HEK293 (cell line): ENCODE results near the gene DSN1.

Experiments used
- CTCF ChIA-PET: fragments of 350-600 bp; formaldehyde crosslinking; extraction: SDS; loops from one replicate; lab custom pipeline; 2021; ENCODE audit warnings: antibody characterized with exemption; lab: Yijun Ruan, JAX
- POLR2A ChIA-PET: fragments of 300-600 bp; formaldehyde crosslinking; extraction: SDS; loops from one replicate; lab custom pipeline; 2020; ENCODE audit warnings: antibody characterized with exemption, inconsistent platforms; lab: Yijun Ruan, JAX
- H3K27ac ChIP-seq: fragments of 200-500 bp; sonication (Bioruptor generic); 2 replicates; pipeline ENCODE4 v1.5.1; 2014; ENCODE audit warnings: low read depth, low read length, control low read depth, inconsistent platforms; ENCODE audit errors: extremely low read depth
- H3K36me3 ChIP-seq, 2 experiments: fragments of 200-500 bp in 1 of 2; sonication (Bioruptor generic) in 1 of 2; 1 replicate in 1 of 2; 2 replicates in 1 of 2; pipeline ENCODE4 v1.5.1; 2014 to 2017; ENCODE audit warnings: inconsistent platforms in 2 of 2, low read length in 2 of 2; ENCODE audit not compliant: control insufficient read depth in 2 of 2, insufficient read depth in 1 of 2
- H3K4me1 ChIP-seq: fragments of 200-500 bp; sonication (Bioruptor generic); 2 replicates; pipeline ENCODE4 v1.5.1; 2014; ENCODE audit warnings: mild to moderate bottlenecking, low read length, inconsistent platforms; ENCODE audit not compliant: control insufficient read depth, insufficient read depth
- H3K4me3 ChIP-seq: 2 replicates; pipeline ENCODE4 v1.5.1; 2011; ENCODE audit warnings: low read depth, mild to moderate bottlenecking, control low read depth, low read length, moderate library complexity
- H3K9me3 ChIP-seq: fragments of 200-500 bp; sonication (Bioruptor generic); 2 replicates; pipeline ENCODE4 v1.5.1; 2014; ENCODE audit warnings: low read depth, low read length, inconsistent platforms; ENCODE audit not compliant: control insufficient read depth, insufficient read depth
- GLIS2 ChIP-seq: fragments of 450-650 bp; formaldehyde crosslinking; IDR thresholded peaks from 2 replicates; pipeline ENCODE4 v1.5.1; 2016; ENCODE audit warnings: missing biosample characterization, missing genetic modification characterization
- RBAK ChIP-seq: fragments of 450-650 bp; formaldehyde crosslinking; IDR thresholded peaks from 2 replicates; pipeline ENCODE4 v1.5.1; 2016; ENCODE audit warnings: missing biosample characterization, missing genetic modification characterization
- SCRT1 ChIP-seq: fragments of 450-650 bp; formaldehyde crosslinking; IDR thresholded peaks from 2 replicates; pipeline ENCODE4 v1.5.1; 2016; ENCODE audit warnings: missing biosample characterization, missing genetic modification characterization, borderline replicate concordance
- ZNF112 ChIP-seq: fragments of 450-650 bp; formaldehyde crosslinking; IDR thresholded peaks from 2 replicates; pipeline ENCODE4 v1.5.0; 2017; ENCODE audit warnings: missing biosample characterization, missing genetic modification characterization
- ZNF146 ChIP-seq: fragments of 450-650 bp; formaldehyde crosslinking; IDR thresholded peaks from 2 replicates; pipeline ENCODE4 v1.5.1; 2016; ENCODE audit warnings: missing biosample characterization, missing genetic modification characterization
- ZNF223 ChIP-seq: fragments of 450-650 bp; formaldehyde crosslinking; IDR thresholded peaks from 2 replicates; pipeline ENCODE4 v1.5.1; 2016; ENCODE audit warnings: missing biosample characterization, missing genetic modification characterization
- ZNF311 ChIP-seq: fragments of 450-650 bp; formaldehyde crosslinking; IDR thresholded peaks from 2 replicates; pipeline ENCODE4 v1.5.1; 2017; ENCODE audit warnings: missing biosample characterization, missing genetic modification characterization, borderline replicate concordance
- ZNF658 ChIP-seq: fragments of 450-650 bp; formaldehyde crosslinking; IDR thresholded peaks from 2 replicates; pipeline ENCODE4; 2016; ENCODE audit warnings: missing biosample characterization, missing genetic modification characterization
- TF ChIP-seq, protein P1 (sequence below): fragments of 450-650 bp; formaldehyde crosslinking; IDR thresholded peaks from 2 replicates; pipeline ENCODE4 v1.5.1; 2016; ENCODE audit warnings: missing biosample characterization, missing genetic modification characterization
- TF ChIP-seq, protein P2 (sequence below): fragments of 450-650 bp; formaldehyde crosslinking; IDR thresholded peaks from 2 replicates; pipeline ENCODE4 v1.5.1; 2016; ENCODE audit warnings: missing biosample characterization, missing genetic modification characterization
- TF ChIP-seq, protein P3 (sequence below): fragments of 450-650 bp; formaldehyde crosslinking; IDR thresholded peaks from 2 replicates; pipeline ENCODE4 v1.5.1; 2017; ENCODE audit warnings: missing biosample characterization, missing genetic modification characterization
- TF ChIP-seq, protein P4 (sequence below): fragments of 450-650 bp; formaldehyde crosslinking; IDR thresholded peaks from 2 replicates; pipeline ENCODE4 v1.5.1; 2017; ENCODE audit warnings: missing biosample characterization, mild to moderate bottlenecking, missing genetic modification characterization, moderate library complexity
- TF ChIP-seq, protein P5 (sequence below): fragments of 450-650 bp; IDR thresholded peaks from 2 replicates; pipeline ENCODE4 v1.5.1; 2018; ENCODE audit warnings: missing biosample characterization, mild to moderate bottlenecking, missing genetic modification characterization
- TF ChIP-seq, protein P6 (sequence below): fragments of 450-650 bp; formaldehyde crosslinking; IDR thresholded peaks from 2 replicates; pipeline ENCODE4 v1.5.1; 2017; ENCODE audit warnings: missing biosample characterization, missing genetic modification characterization

The DSN1 gene

DNA sequence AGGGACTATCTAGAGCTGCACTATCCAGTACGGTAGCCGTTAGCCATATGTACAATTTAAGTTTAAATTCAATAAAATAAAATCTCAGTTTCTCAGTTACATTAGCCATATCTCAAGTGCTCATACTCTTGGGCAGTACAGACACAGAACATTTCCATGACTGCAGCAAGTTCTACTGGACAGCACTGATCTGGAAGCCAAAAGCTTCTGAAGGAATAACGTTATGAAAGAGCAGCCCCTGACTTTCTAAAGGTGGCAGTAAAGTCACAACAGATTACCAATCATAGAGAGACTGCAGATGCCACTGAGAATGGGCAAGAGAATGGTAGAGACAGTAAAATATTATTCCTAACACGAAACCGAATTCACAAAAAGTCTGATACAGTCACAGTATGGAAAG is 64.4 kb downstream of the DSN1 start (continued):
- no peak for TF ChIP-seq SCRT1 (tag by site-specific recombination)

DNA sequence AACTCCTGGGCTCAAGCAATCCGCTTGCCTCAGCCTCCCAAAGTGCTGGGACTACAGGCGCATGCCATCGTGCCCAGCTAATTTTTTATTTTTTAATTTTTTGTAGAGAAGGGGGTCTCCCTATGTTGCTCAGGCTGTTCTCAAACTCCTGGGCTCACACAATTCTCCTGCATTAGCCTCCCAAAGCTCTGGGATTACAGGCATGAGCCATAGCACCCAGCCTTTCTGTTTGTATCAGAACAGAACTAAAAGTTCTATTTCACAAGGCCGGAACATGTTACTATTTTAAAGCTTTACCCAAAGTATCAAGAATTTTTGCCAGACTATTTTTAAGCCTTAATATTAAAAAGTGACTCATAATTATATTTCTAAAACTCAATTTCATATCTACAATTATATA is 70.0 kb downstream of the DSN1 start:
- Histone ChIP-seq H3K4me3 (no peak overlapping the region), H3K36me3 (peaks cover 0 to 5% of the 10 kb centered on the region in 2 experiments; a peak in 2 of 3 replicates), H3K27ac (no peak overlapping the region), H3K9me3 (no peaks in the 10 kb centered on the region), H3K4me1 (no peaks in the 10 kb centered on the region)
- TF ChIP-seq ZNF223 (tag by site-specific recombination) (no peak), GLIS2 (tag by site-specific recombination) (no peak), ZNF311 (tag by site-specific recombination) (no peak), ZNF658 (tag by site-specific recombination) (no peak), ZNF146 (tag by site-specific recombination) (no peak), ZNF112 (tag by site-specific recombination) (no peak), RBAK (tag by site-specific recombination) (no peak)
- TF ChIP-seq, protein P1, sequence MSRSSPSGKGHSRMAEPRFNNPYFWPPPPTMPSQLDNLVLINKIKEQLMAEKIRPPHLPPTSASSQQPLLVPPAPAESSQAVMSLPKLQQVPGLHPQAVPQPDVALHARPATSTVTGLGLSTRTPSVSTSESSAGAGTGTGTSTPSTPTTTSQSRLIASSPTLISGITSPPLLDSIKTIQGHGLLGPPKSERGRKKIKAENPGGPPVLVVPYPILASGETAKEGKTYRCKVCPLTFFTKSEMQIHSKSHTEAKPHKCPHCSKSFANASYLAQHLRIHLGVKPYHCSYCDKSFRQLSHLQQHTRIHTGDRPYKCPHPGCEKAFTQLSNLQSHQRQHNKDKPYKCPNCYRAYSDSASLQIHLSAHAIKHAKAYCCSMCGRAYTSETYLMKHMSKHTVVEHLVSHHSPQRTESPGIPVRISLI (tag by site-specific recombination): no peak
- TF ChIP-seq, protein P2, sequence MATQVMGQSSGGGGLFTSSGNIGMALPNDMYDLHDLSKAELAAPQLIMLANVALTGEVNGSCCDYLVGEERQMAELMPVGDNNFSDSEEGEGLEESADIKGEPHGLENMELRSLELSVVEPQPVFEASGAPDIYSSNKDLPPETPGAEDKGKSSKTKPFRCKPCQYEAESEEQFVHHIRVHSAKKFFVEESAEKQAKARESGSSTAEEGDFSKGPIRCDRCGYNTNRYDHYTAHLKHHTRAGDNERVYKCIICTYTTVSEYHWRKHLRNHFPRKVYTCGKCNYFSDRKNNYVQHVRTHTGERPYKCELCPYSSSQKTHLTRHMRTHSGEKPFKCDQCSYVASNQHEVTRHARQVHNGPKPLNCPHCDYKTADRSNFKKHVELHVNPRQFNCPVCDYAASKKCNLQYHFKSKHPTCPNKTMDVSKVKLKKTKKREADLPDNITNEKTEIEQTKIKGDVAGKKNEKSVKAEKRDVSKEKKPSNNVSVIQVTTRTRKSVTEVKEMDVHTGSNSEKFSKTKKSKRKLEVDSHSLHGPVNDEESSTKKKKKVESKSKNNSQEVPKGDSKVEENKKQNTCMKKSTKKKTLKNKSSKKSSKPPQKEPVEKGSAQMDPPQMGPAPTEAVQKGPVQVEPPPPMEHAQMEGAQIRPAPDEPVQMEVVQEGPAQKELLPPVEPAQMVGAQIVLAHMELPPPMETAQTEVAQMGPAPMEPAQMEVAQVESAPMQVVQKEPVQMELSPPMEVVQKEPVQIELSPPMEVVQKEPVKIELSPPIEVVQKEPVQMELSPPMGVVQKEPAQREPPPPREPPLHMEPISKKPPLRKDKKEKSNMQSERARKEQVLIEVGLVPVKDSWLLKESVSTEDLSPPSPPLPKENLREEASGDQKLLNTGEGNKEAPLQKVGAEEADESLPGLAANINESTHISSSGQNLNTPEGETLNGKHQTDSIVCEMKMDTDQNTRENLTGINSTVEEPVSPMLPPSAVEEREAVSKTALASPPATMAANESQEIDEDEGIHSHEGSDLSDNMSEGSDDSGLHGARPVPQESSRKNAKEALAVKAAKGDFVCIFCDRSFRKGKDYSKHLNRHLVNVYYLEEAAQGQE (tag by site-specific recombination): no peak
- TF ChIP-seq, protein P3, sequence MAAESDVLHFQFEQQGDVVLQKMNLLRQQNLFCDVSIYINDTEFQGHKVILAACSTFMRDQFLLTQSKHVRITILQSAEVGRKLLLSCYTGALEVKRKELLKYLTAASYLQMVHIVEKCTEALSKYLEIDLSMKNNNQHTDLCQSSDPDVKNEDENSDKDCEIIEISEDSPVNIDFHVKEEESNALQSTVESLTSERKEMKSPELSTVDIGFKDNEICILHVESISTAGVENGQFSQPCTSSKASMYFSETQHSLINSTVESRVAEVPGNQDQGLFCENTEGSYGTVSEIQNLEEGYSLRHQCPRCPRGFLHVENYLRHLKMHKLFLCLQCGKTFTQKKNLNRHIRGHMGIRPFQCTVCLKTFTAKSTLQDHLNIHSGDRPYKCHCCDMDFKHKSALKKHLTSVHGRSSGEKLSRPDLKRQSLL (tag by site-specific recombination): no peak
- TF ChIP-seq, protein P4, sequence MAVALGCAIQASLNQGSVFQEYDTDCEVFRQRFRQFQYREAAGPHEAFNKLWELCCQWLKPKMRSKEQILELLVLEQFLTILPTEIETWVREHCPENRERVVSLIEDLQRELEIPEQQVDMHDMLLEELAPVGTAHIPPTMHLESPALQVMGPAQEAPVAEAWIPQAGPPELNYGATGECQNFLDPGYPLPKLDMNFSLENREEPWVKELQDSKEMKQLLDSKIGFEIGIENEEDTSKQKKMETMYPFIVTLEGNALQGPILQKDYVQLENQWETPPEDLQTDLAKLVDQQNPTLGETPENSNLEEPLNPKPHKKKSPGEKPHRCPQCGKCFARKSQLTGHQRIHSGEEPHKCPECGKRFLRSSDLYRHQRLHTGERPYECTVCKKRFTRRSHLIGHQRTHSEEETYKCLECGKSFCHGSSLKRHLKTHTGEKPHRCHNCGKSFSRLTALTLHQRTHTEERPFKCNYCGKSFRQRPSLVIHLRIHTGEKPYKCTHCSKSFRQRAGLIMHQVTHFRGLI (tag by site-specific recombination): no peak
- TF ChIP-seq, protein P5, sequence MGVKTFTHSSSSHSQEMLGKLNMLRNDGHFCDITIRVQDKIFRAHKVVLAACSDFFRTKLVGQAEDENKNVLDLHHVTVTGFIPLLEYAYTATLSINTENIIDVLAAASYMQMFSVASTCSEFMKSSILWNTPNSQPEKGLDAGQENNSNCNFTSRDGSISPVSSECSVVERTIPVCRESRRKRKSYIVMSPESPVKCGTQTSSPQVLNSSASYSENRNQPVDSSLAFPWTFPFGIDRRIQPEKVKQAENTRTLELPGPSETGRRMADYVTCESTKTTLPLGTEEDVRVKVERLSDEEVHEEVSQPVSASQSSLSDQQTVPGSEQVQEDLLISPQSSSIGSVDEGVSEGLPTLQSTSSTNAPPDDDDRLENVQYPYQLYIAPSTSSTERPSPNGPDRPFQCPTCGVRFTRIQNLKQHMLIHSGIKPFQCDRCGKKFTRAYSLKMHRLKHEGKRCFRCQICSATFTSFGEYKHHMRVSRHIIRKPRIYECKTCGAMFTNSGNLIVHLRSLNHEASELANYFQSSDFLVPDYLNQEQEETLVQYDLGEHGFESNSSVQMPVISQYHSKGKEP (tag by site-specific recombination): no peak
- TF ChIP-seq, protein P6, sequence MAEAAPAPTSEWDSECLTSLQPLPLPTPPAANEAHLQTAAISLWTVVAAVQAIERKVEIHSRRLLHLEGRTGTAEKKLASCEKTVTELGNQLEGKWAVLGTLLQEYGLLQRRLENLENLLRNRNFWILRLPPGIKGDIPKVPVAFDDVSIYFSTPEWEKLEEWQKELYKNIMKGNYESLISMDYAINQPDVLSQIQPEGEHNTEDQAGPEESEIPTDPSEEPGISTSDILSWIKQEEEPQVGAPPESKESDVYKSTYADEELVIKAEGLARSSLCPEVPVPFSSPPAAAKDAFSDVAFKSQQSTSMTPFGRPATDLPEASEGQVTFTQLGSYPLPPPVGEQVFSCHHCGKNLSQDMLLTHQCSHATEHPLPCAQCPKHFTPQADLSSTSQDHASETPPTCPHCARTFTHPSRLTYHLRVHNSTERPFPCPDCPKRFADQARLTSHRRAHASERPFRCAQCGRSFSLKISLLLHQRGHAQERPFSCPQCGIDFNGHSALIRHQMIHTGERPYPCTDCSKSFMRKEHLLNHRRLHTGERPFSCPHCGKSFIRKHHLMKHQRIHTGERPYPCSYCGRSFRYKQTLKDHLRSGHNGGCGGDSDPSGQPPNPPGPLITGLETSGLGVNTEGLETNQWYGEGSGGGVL (tag by site-specific recombination): no peak
- POLR2A ChIA-PET: interaction anchor here (0.7 kb wide), 1 partner anchor 30 kb away, joined by 3 read pairs; no protein-coding TSS in a partner anchor
- CTCF ChIA-PET: interaction anchor here (1.0 kb wide), 1 partner anchor 52 kb away, joined by 3 read pairs; no protein-coding TSS in a partner anchor
